ENCODE data around the gene RUBCNL.

The RUBCNL gene

GRCh38 chr13:46324976-46325375, 62.1 kb downstream of the RUBCNL start:
- no peak for TF ChIP-seq FOXP2 (optimal IDR thresholded peaks at IDR 0.05; ENCODE audit: borderline replicate concordance, extremely low read depth, extremely low read length, insufficient read depth)
- no peak for TF ChIP-seq SIN3A (IDR thresholded peaks at IDR 0.05; ENCODE audit: borderline replicate concordance, insufficient read depth, low read length)

DNA sequence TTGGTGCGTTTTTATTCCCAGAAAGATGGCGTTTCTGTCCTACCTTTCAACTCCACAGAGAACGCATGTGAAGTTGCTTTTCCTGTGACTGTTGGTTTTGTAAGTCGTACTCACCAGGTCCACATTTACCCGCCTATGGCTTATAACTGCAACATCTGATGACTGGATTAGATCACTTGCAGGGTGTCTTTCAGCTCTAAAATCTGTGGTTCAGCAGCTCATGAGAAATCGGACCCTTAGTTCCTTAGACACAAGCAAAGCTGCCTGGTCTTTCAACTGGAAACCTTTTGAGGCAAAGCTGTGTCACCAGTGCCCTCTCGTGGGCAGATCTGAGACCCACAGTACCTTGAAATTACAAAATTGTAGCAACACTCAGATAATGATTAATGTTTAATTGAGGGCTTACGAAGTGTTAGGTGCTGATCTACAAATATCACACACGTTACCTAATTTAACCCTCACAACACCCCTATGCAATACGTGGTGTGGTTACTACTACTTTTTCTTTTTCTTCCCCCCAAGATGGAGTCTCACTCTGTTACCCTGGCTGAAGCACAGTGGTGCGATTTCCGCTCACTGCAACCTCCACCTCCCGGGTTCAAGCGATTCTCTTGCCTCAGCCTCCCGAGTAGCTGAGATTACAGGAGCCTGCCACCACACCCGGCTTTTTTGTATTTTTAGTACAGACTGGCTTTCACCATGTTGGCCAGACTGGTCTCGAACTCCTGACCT, 65.4 kb downstream of the RUBCNL start:
- TF ChIP-seq SIN3A (IDR thresholded peaks at IDR 0.05; ENCODE audit: borderline replicate concordance, insufficient read depth, low read length), result no peak
- no peak for TF ChIP-seq FOXP2 (optimal IDR thresholded peaks at IDR 0.05; ENCODE audit: borderline replicate concordance, extremely low read depth, extremely low read length, insufficient read depth)
- TF ChIP-seq POLR2AphosphoS5 (IDR thresholded peaks at IDR 0.05; ENCODE audit: low read depth, low read length), result no peak
- no peak for TF ChIP-seq TAF1 (IDR thresholded peaks at IDR 0.05; ENCODE audit: borderline replicate concordance, insufficient read depth, low read length)
- TF ChIP-seq REST (IDR thresholded peaks at IDR 0.05; ENCODE audit: insufficient read depth in 1 of 2, low read depth in 2 of 2, low read length in 2 of 2), result no peak

- TF ChIP-seq FOXP2 (optimal IDR thresholded peaks at IDR 0.05; ENCODE audit: borderline replicate concordance, extremely low read depth, extremely low read length, insufficient read depth), result no peak
- TF ChIP-seq REST (IDR thresholded peaks at IDR 0.05; ENCODE audit: insufficient read depth in 1 of 2, low read depth in 2 of 2, low read length in 2 of 2), result no peak
- TF ChIP-seq TAF1 (IDR thresholded peaks at IDR 0.05; ENCODE audit: borderline replicate concordance, insufficient read depth, low read length), result no peak
- no peak for TF ChIP-seq SIN3A (IDR thresholded peaks at IDR 0.05; ENCODE audit: borderline replicate concordance, insufficient read depth, low read length)
Observed at GRCh38 chr13:46320821-46321220, 66.2 kb downstream of the RUBCNL start.

- TF ChIP-seq REST (IDR thresholded peaks at IDR 0.05; ENCODE audit: insufficient read depth in 1 of 2, low read depth in 2 of 2, low read length in 2 of 2) (no peak), POLR2AphosphoS5 (IDR thresholded peaks at IDR 0.05; ENCODE audit: low read depth, low read length) (no peak), FOXP2 (optimal IDR thresholded peaks at IDR 0.05; ENCODE audit: borderline replicate concordance, extremely low read depth, extremely low read length, insufficient read depth) (no peak), TAF1 (IDR thresholded peaks at IDR 0.05; ENCODE audit: borderline replicate concordance, insufficient read depth, low read length) (no peak), SIN3A (IDR thresholded peaks at IDR 0.05; ENCODE audit: borderline replicate concordance, insufficient read depth, low read length) (no peak)
Observed at GRCh38 chr13:46320406-46320805, 66.6 kb downstream of the RUBCNL start.

- TF ChIP-seq SIN3A (IDR thresholded peaks at IDR 0.05; ENCODE audit: borderline replicate concordance, insufficient read depth, low read length) (no peak), POLR2AphosphoS5 (IDR thresholded peaks at IDR 0.05; ENCODE audit: low read depth, low read length) (no peak), TAF1 (IDR thresholded peaks at IDR 0.05; ENCODE audit: borderline replicate concordance, insufficient read depth, low read length) (no peak), REST (IDR thresholded peaks at IDR 0.05; ENCODE audit: insufficient read depth in 1 of 2, low read depth in 2 of 2, low read length in 2 of 2) (no peak), FOXP2 (optimal IDR thresholded peaks at IDR 0.05; ENCODE audit: borderline replicate concordance, extremely low read depth, extremely low read length, insufficient read depth) (no peak)
Observed at GRCh38 chr13:46318986-46319385, 68.1 kb downstream of the RUBCNL start.
